GM12865 (cell line): ENCODE measurements around the gene TDRD10.

Experiments used
- DNase-seq: peaks from one replicate; pipeline ENCODE4 v3.0.0; 2010; ENCODE audit warnings: low read depth
- H3K4me3 ChIP-seq: 2 replicates; pipeline ENCODE4 v1.5.1; 2011; ENCODE audit warnings: mild to moderate bottlenecking, low read depth, low read length, control low read depth
- TF ChIP-seq, protein P1 (sequence below): IDR thresholded peaks from 2 replicates; pipeline ENCODE4 v1.5.1; 2011; ENCODE audit warnings: low read length, control low read depth, low read depth, inconsistent platforms; ENCODE audit not compliant: insufficient read depth; ENCODE audit errors: missing control alignments

TDRD10 gene

DNA sequence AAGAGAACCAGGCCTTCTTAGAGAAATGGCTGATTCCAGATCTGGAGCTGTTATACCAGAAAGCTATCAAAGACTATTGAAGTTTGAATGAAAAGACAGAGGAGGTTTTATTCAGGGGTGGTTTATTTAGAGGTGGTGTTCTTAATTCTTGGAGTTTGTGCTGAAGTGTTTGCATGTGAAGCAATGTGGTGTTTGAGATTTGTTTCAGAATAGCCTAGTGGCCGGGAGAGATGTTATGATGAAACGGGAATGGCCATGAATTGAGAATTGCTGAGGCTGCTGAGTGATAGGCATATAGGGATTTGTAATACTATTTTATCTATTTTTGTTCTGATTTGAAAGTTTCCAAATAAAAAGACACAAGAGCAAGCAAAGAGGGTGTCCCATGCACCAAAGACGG is 10.7 kb downstream of the TDRD10 start:
- DNase-seq, result no peak
- H3K4me3 ChIP-seq, result no peak overlapping the region
- TF ChIP-seq, protein P1, sequence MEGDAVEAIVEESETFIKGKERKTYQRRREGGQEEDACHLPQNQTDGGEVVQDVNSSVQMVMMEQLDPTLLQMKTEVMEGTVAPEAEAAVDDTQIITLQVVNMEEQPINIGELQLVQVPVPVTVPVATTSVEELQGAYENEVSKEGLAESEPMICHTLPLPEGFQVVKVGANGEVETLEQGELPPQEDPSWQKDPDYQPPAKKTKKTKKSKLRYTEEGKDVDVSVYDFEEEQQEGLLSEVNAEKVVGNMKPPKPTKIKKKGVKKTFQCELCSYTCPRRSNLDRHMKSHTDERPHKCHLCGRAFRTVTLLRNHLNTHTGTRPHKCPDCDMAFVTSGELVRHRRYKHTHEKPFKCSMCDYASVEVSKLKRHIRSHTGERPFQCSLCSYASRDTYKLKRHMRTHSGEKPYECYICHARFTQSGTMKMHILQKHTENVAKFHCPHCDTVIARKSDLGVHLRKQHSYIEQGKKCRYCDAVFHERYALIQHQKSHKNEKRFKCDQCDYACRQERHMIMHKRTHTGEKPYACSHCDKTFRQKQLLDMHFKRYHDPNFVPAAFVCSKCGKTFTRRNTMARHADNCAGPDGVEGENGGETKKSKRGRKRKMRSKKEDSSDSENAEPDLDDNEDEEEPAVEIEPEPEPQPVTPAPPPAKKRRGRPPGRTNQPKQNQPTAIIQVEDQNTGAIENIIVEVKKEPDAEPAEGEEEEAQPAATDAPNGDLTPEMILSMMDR, result no peak

DNA sequence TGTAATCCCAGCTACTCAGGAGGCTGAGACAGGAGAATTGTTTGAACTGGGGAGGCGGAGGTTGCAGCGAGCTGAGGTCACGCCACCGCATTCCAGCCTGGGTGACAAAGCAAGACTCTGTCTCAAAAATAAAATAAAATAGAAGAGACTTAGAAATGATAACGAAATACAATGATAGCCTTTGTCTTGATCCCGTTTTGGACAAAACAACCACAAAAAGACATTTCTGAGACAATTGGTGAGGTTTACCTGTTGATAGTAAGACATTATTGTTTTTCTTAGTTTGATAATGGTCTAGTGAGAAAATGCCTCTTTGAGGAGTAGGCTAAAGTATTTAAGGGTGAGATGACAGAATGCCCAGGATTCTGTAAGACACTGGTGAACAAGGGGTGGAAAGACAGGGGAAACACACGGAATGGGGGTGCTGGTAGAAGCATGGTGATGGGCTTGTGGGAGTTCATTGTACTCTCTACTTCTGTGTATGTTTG is 12.1 kb downstream of the TDRD10 start:
- no peak overlapping the region for H3K4me3 ChIP-seq
- TF ChIP-seq, protein P1, result no peak
- DNase-seq, result no peak

DNA sequence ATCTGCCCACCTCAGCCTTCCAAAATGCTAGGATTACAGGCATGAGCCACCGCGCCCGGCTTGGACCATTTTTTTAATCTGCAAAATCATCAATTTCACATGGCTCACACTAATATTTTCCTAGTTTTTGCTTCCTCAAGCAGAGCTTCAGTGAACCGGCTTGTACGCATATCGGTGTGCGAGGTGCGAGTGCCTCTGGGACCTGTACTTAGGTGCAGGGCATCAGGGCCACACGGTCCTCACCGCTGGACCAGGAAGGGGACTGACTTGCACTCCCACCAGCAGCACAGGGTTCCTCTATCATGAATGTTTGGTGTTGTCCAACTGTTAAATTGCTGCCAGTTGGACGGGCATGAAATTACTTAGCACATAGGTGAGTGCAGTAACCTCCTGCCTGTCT is 15.6 kb downstream of the TDRD10 start:
- no peak overlapping the region for H3K4me3 ChIP-seq
- no peak for DNase-seq
- TF ChIP-seq, protein P1, result no peak

DNA sequence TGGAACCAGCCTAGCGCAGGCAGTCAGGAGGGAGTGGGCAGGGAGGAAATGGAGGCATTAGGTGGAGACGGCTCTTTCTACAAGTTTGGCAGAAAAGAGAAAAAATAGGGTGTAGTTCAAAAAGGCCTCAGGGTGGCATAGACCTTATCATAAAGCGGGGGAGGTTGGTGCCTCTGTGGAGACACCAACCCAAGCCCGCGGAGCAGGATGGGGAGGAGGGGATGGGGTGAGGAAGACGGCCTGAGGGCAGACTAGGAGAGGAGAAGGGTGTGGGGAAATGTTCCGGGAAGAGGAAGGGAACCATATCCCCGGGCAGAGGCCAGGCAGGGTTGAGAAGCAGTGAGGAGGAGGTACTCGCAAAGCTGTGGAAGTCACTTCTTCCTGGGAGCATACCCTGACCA is 17.6 kb downstream of the TDRD10 start:
- TF ChIP-seq, protein P1, result no peak
- no peak for DNase-seq
- no peak overlapping the region for H3K4me3 ChIP-seq

DNA sequence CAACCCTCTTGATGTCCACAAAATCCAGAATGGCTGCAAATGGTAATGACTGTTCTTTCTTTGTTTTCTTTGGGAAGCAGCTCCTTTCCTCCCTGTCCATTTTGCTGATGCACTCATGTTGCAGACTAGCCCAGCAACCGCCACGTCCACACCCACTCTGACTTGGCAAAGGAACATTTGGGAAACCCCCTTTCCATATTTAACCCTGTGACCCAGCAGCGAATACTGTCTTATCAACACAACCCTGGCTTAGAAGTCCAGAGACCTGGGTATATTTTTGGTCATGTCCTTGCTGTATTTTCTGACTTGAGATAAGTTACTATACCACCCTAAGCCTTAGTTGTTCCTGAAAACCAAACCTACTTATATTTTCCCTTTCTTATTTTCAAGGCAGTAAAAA is 18.3 kb downstream of the TDRD10 start:
- TF ChIP-seq, protein P1, result no peak
- no peak overlapping the region for H3K4me3 ChIP-seq
- no peak for DNase-seq

DNA sequence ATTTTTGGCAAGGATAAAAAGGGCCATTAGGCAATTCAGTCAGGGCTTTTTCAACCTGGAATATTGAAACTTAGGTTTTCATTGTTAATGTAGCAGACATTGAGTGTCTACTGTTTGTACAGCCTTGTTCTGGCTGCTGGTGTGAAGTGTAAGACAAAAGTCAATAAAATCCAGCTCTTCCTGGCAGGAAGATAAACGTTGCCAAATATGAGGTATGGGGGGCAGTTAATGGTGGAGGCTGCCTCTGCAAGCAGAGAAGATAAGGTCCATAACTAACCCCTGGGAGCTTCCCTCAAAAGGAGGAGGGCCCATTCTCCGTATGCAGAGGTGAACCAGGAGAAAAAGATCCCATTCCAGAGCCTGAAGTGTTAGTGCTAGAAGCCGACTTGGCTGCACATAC is 19.7 kb downstream of the TDRD10 start:
- TF ChIP-seq, protein P1, result no peak
- DNase-seq, result no peak
- H3K4me3 ChIP-seq, result no peak overlapping the region

DNA sequence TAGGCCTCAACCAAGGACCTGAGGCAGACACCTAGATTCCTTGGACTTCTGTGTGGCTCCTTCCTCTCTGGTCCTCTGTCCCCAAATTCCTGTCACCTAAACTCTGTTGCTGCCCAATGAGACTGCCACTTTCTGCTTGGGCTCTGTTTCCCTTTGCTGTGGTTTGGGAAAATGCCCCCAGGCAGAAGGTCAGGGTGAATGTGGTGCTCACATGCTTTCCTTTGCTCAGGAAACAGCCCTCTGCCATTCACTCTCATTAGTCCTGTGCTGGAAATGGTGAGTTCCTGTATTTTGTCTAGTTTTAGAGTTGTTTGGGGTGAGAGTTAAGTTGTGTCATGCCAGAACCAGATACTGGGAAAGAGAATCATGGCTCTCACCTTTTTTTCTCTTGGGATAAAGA is 22.9 kb downstream of the TDRD10 start:
- H3K4me3 ChIP-seq, result no peak overlapping the region
- TF ChIP-seq, protein P1, result no peak
- no peak for DNase-seq
